ENCODE measurements around the gene LIPG.
"Not testable (repeated sequence)": the region's sequence is repeated elsewhere in the genome, so short reads cannot be mapped to it uniquely, and the experiment has no call there.

The LIPG gene

DNA sequence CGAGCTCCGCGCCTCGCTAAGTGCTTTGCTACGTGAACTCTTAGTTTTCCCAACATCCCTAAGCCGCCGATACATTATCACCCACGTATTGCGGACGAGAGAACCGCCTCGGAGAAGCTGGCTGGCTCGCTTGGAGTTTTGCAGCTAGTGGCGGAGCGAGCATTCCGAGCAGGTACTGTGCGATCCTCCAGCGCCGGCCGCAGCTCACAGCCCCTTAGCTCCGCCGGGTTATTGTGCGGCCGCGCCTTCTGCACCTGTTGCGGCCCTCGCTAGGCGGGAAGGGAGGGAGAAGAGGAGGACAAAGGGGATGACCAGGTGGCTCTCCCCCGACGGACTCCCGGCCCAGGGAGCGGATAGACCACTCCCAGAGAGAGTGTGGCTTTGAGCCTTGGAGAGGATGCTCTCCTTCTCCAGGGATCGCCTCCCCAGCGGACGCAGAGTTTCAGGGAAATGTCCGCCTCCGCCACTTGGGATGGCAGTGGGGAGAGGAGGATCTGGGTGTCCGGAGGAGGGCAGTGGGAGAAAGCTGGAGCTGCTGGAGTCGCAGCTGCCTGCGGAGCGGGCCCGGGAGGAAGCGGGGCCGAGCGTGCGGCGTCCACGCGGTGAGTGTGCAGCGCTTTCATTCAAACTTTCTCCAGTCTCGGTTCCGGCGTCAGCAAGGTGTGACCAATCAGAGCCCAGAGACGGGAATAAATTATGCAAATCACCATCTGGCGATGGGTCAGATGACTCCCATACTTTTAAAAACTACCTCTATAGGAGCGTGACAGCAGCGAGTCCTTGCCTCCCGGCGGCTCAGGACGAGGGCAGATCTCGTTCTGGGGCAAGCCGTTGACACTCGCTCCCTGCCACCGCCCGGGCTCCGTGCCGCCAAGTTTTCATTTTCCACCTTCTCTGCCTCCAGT is at the start of gene LIPG:
Gene LIPG, plus strand, starts transcription at position 769 of the 905 bp plus-strand sequence. CDS start 252 bp downstream, outside the sequence.
- DNase-seq (ENCODE audit: low read depth) = no peak

DNA sequence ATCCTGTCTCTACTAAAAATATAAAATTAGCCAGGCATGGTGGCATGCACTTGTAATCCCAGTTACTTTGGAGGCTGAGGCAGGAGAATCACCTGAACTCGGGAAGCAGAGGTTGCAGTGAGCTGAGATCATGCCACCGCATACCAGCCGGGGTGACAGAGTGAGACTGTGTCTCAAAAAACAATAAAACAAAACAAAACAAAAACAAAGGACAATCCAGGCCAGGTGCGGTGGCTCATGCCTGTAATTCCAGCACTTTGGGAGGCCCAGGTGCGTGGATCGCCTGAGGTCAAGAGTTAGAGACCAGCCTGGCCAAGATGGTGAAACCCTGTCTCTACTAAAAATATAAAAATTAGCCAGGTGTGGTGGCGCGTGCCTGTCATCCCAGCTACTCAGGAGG is 49.0 kb upstream of the LIPG start:
- not testable (repeated sequence) for DNase-seq (ENCODE audit: low read depth)

GRCh38 chr18:49514577-49514976 is 47.3 kb upstream of the LIPG start:
- no peak for DNase-seq (ENCODE audit: low read depth)

DNA sequence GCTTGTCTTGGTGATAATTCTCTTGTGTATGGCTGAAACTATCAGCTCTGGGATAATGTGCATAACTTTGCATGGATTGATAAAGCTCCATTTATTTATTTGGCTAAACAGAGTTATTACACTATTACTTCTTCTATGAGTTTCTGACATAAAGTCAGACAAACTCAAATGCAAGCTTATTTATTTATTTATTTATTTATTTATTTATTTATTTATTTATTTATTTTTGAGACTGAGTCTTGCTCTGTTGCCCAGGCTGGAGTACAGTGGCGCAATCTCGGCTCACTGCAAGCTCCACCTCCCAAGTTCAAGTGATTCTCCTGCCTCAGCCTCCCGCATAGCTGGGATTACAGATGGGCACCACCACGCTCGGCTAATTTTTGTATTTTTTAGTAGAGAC is 46.9 kb upstream of the LIPG start:
- DNase-seq (ENCODE audit: low read depth) = not testable (repeated sequence)

GRCh38 chr18:49515516-49515915 is 46.3 kb upstream of the LIPG start:
- DNase-seq (ENCODE audit: low read depth) = no peak

DNA sequence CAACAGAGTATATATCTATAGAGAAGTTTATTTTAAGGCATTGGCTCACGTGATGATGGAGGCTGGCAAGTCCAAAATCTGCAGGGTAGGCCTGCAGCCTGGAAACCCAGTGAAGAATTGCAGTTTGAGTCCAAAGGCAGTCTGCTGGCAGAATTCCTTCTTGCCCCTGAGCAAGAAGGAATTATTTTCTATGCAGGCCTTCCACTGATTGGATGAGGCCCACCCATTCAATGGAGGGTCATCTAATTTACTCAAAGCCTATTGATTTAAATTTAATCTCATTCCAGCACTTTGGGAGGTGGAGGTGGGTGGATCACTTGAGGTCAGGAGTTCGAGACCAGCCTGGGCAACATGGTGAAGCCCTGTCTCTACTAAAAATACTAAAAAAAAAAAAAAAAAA is 44.4 kb upstream of the LIPG start:
- no peak for DNase-seq (ENCODE audit: low read depth)

- no peak for DNase-seq (ENCODE audit: low read depth)
These were observed 42.5 kb upstream of the LIPG start for GRCh38 chr18:49519101-49519971.

DNA sequence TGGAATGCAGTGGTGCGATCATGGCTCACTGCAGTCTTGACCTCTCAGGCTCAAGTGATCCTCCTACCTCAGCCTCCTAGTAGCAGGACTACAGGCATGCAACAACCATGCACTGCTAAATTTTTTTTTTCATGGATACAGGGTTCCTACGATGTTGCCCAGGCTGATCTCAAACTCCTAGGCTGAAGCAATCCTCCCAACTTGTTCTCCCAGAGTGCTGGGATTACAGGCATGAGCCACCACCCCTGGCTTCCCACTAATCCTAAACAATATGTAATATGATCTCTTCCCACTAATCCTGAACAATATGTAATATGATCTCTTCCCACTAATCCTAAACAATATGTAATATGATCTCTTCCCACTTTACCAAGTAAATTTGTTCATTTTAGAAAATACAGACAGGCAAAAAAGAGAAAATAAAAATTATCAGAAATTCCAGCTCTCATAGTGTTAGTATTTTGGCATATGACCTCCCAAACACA is 41.2 kb upstream of the LIPG start:
- no peak for DNase-seq (ENCODE audit: low read depth)

DNA sequence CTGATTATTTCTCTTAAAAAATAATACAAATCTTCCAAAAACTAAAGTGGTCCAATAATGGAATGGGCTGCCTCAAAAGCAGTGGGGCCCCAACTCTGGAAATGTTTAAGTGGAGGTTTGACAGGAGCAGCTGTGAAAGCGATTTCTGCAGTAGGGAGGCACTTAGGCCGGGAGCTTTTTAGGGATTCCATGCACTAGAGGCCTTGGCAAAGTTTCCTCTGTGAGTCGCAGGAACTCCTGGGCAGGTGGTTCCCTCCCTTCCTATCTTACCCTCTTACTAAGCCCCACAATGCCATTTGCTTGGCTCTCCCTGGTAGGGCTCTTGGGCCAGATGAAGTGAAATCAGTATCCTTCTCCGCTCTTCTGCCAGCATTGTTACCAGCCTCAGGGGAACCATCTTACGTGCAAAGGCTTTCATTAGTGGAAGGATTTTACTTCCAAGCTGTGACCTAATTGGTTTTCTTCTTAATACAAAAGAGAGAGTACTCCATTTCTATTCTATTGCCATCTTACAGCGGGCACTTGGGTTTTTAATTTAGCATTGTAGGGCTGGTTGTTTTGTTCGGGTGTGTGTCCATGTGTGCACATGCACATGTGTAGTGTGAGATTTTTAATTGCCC is 40.5 kb upstream of the LIPG start:
- no peak for DNase-seq (ENCODE audit: low read depth)

- DNase-seq (ENCODE audit: low read depth) = not testable (repeated sequence)
These were observed 38.2 kb upstream of the LIPG start for GRCh38 chr18:49523580-49524093.

- no peak for DNase-seq (ENCODE audit: low read depth)
These were observed 37.5 kb upstream of the LIPG start for GRCh38 chr18:49524349-49524748.

- no peak for DNase-seq (ENCODE audit: low read depth)
These were observed 36.9 kb upstream of the LIPG start for GRCh38 chr18:49524951-49525350.

- no peak for DNase-seq (ENCODE audit: low read depth)
These were observed 35.9 kb upstream of the LIPG start for GRCh38 chr18:49525981-49526380.

- DNase-seq (ENCODE audit: low read depth) = no peak
These were observed 34.1 kb upstream of the LIPG start for GRCh38 chr18:49527631-49528327.

- DNase-seq (ENCODE audit: low read depth) = no peak
These were observed 32.3 kb upstream of the LIPG start for GRCh38 chr18:49529596-49529995.

DNA sequence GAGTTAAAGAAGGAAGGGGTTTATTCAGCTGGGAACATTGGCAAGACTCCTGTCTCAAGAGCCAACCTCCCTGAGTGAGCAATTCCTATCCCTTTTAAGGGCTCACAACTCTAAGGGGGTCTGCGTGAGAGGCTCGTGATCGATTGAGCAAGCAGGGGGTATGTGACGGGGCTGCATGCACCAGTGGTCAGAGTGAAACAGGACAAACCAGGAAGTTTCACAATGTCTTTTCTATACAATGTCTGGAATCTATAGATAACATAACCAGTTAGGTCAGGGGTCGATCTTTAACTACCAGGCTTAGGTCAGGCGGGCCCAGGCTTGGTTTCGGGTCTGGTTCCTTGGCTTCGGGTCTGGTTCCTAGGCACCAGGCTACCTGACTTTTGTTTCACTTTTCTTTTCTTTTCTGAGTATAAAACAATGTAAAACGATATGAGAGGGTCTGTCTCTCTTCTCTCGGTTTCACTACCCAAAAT is 30.1 kb upstream of the LIPG start:
- DNase-seq (ENCODE audit: low read depth) = no peak

DNA sequence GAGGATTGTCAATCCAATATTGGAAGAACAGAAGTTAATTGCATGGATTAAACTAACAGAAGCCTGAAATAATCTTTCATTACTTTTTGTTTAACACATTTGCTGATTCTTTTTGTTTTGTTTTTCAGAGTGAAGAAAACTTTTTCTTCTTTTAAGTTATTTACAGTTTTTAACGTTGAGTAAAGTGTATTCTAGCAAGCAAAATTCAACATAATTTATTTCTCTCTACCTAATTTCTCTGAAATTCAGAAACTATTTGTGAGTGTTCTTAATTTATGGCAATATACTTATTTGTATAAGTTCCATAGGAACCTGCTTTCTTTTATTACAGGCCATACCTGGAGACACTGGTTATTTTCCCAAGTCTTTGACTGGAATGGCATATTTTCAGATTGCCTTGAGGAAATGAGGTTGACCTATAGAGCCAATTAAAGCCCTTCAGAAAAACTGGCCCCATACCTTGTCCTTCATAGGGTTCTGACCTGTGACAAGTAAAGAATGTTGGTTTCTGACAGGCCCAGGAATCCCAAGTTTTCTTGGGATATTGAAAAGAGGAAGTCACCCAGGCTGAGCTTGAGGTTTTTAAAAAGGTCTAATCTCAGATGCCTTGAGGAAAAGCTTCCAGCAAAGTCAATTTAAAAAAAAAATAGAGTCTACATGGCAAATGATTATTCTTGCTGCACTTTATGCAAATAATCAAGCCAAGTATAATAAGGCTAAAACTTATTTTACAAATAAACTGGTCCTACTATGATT is 26.8 kb upstream of the LIPG start:
- no peak for DNase-seq (ENCODE audit: low read depth)

GRCh38 chr18:49537232-49537896 is 24.5 kb upstream of the LIPG start:
- DNase-seq (ENCODE audit: low read depth) = no peak

GRCh38 chr18:49544362-49544761 is 17.5 kb upstream of the LIPG start:
- no peak for DNase-seq (ENCODE audit: low read depth)

DNA sequence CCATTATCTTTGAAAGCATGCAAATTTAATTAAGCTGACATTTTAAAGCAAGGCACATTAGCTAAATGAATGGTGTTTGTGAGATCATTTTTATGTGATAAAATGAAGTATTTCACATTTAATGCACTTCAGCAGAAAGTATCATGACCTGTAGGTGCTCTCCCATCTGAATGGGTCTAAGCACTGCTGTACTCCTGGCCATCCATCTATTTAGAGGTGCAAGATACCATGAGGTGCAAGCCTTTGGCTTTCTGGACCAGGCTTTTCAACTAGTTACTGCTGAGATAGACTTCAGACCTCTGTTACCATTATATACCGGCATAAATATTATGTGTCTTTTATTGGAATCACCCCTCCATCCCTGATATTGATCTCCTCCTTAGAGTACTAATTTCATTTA is 15.6 kb upstream of the LIPG start:
- DNase-seq (ENCODE audit: low read depth) = no peak
